Hepatic stellate cell (primary cell): ENCODE measurements around the gene APOL4.
"Not testable (repeated sequence)": the region's sequence is repeated elsewhere in the genome, so short reads cannot be mapped to it uniquely, and the experiment has no call there.

Experiments
- DNase-seq: peaks from one replicate; pipeline ENCODE4 v3.0.0; 2011; ENCODE audit warnings: low spot score

The APOL4 gene

GRCh38 chr22:36206255-36206654 is 4.6 kb upstream of the APOL4 start:
- no peak for DNase-seq

GRCh38 chr22:36205573-36205972 is 4.0 kb upstream of the APOL4 start:
- DNase-seq = not testable (repeated sequence)

- no peak for DNase-seq
Observed at GRCh38 chr22:36204632-36205015, 3.0 kb upstream of the APOL4 start.

DNA sequence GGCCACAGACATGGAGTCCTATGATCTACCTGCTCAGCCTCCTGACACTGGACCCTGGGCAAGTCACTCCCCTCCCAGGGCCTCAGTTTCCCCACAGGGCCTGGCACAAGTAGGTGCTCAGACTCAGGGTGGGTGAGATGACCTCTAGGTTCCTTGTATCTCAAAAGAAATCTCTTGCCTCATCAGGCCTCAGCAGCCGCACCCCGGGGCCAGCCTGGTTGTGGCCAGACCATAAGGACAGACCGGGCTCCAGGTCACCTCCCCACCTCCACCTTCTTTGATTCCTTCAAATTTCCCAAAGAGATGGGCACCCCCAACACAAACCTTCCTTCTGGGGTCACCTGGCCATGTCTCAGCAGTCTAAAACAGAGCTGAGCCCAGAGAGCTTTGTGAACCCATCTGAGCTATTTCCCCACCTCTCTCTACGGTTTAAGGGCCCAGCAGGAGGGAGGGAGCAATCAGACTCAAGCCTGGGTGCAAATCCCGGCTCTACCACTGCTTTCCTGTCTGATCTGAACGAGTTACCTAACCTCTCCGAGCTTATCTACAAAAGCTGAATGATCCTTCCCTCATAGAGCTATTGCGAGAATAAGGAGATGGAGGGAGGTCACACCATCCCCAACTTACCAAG is 2.5 kb upstream of the APOL4 start:
- DNase-seq = no peak

- not testable (repeated sequence) for DNase-seq
Observed at GRCh38 chr22:36203441-36203840, 1.8 kb upstream of the APOL4 start.

DNA sequence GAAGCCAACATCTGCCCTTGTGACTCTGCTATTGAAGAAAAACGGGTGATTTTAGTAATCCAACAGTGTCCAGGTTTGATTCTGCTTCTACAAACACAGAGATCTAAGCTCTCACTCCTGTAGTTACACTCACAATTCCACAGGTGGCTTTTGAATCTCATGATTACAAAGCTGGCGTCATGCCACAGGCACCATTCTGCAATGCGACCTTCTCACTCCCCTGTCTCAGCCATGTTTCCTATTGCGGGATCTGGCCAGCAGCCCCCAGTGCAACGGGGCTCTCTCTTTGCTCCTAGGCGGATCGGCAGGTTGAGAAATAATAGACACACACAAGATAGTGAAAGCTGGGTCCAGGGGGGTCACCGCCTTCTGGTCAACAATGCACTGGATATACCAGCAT is 1.3 kb upstream of the APOL4 start:
- not testable (repeated sequence) for DNase-seq

DNA sequence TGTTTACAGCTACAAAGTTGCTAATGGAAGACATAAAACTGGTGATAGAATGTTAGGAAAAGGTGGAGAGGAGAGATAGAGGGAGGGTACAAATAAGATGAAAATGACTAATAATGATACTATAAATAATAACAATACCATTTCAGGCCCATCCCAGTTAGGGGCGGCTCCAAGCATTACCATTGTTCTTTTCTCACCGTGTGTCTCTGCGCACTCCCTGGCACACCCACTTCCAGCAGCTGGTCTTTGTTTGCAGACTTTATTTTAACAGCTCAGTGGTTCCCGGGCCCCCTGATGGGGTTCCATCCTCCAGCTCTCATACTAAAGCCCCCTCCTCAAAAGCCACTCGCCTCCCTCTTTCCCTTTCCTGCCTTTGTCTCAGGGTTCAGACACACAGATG is 584 bp downstream of the APOL4 start:
- not testable (repeated sequence) for DNase-seq

DNA sequence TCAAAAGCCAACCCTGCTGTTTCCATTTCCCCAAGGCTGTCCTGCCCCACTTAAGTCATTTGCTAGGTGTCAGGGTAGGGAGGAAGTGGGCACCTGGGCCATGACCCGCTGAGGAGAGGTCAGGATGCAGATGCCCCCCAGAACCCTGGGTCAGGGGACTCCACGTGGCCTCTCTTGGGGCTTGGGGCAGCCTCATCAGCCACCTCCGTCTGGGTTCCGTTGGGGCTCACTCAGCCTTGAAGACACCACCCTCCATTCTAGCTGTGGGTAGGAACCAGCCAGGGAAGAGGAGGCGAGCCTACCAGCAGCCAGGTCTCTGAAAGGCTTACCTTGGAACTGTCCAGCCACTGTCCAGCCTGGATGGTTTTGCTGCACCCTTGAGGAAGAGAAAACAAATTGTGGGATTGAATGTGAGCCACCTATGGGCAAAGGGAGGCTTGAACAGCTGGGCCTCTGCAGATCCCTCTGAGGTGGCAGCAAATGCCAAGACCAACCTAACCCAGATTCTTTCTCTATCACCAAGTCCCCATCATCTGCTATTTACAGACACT is 2.5 kb downstream of the APOL4 start:
- DNase-seq = no peak

DNA sequence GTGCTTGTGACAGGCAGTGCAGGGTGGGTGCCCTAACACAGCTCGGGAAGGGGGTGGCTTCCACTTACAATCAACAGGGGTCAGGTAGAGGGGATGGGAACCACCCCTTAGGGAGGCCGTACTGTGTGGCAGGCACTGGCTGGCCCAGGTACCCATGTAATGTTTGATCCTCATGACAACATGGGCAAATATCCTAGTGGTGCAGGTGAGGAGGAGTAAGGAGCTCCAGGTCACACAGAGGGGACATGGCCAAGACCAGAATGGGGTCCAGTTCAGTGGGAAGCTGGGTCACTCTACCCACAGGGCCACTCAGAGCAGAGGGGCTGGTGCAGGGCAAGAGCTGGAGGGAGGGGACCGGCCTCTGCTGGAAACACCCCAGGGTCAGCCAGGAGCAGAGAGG is 3.1 kb downstream of the APOL4 start:
- no peak for DNase-seq

GRCh38 chr22:36197514-36198146 is 4.0 kb downstream of the APOL4 start:
- DNase-seq = no peak

GRCh38 chr22:36197065-36197440 is 4.6 kb downstream of the APOL4 start:
- DNase-seq = no peak

DNA sequence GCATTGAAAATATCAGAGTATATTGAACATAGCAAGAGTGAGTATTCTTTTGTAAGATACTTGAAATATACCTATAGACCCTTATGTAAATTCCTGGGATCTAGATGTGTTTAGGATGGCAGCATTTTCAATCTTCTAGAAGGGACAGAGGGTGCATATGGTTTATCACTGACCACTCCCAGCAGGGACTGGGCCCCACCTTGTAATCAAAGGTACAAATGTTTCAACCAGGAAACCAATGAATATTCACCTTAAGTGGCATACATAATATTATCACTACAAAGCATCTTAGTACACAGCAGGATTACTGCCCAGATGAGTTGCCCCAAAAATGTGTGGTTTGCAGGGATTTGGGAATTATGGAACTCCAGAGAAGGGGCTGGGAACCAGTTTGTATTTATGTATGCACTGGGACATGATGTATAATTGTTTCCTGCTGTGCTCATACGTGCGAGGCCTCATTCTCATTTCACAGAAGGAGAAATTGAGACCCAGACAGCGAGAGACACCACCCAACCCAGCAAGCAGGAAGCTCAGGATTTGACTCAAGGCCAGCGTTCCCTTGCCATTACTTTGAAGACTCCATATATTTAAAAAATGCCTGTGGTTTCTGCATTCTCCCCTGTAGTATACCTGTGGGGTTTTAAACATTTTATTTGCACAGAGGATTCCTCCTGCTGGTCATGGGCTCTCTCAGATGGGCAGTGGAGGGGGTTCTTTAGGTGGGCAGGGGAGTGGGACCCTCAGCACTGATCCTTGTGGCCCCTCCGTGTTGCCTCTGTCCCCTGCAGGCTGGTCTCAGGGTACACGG is 5.2 kb downstream of the APOL4 start:
- no peak for DNase-seq

GRCh38 chr22:36194971-36195370 is 6.6 kb downstream of the APOL4 start:
- DNase-seq = peak; percentile 61

GRCh38 chr22:36194385-36194784 is 7.2 kb downstream of the APOL4 start:
- no peak for DNase-seq

- no peak for DNase-seq
Observed at GRCh38 chr22:36193577-36193976, 8.0 kb downstream of the APOL4 start.

GRCh38 chr22:36193171-36193570 is 8.4 kb downstream of the APOL4 start:
- no peak for DNase-seq

DNA sequence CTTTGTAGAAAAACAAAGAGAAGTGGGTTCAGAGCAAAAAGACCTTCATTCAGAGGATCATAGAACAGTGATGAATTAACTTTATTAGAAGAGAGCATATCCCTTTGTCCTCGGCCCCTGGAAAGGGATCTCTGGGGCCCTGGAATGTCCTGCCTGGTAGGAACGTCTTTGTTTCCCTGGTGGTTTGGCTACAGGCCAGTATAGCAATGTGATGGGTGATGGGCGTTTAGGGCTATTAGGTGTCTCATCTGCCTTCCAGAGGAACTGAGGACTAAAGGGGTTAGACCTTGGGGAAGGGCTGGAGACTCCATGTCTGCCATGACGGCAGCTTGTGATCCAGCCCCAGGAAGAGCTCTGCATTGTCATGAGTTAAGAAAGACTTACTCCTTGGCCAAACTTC is 9.1 kb downstream of the APOL4 start:
- DNase-seq = no peak

- peak; percentile 36 for DNase-seq
Observed at GRCh38 chr22:36191106-36191836, 10.3 kb downstream of the APOL4 start.

GRCh38 chr22:36187862-36188261 is 13.7 kb downstream of the APOL4 start:
- DNase-seq = not testable (repeated sequence)

- DNase-seq = no peak
Observed at GRCh38 chr22:36185828-36186624, 15.6 kb downstream of the APOL4 start.

GRCh38 chr22:36184433-36185025 is 17.1 kb downstream of the APOL4 start:
- no peak for DNase-seq
